HUES6 (cell line): ENCODE results near the gene ACKR2.

Source experiments
- H3K27ac ChIP-seq: 2 replicates; pipeline ENCODE4 v1.7.0; 2013; ENCODE audit warnings: low read depth, mild to moderate bottlenecking, low read length, inconsistent platforms
- H3K27me3 ChIP-seq: 2 replicates; pipeline ENCODE4 v1.6.1; 2013; ENCODE audit warnings: low read length; ENCODE audit not compliant: control insufficient read depth, insufficient read depth
- H3K36me3 ChIP-seq: 2 replicates; pipeline ENCODE4 v1.6.1; 2013; ENCODE audit warnings: low read length; ENCODE audit not compliant: control insufficient read depth, insufficient read depth
- H3K4me1 ChIP-seq: 2 replicates; pipeline ENCODE4 v1.6.1; 2013; ENCODE audit warnings: low read length; ENCODE audit not compliant: control insufficient read depth, insufficient read depth
- H3K4me3 ChIP-seq: 2 replicates; pipeline ENCODE4 v1.5.1; 2013; ENCODE audit warnings: low read depth, low read length
- H3K9ac ChIP-seq: one replicate; pipeline ENCODE4 v1.6.1; 2013; ENCODE audit warnings: mild to moderate bottlenecking, low read length
- H3K9me3 ChIP-seq: 2 replicates; pipeline ENCODE4 v1.6.1; 2013; ENCODE audit warnings: low read depth, low read length; ENCODE audit not compliant: control insufficient read depth, insufficient read depth

Gene ACKR2

DNA sequence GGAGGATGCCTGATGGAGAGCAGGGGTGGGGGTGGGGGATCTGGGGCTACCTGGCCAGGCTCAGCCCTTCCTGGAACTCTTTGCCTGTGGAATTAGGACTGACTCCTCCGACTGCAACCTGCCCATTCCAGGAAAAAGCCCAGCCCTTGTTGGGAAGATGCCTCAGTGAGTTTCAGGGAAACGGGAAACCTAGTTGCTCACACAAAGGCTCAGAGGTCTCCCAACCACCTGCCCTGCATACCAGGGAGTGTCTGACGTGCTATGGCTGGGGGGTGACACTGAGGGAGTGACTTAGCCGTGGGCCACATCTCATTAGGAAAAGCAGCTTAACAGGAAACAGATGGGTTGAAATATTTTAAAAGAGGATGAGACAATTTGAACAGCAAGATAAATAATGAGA lies 38.5 kb downstream of the ACKR2 start:
- Histone ChIP-seq H3K9ac (no peak overlapping the region), H3K4me1 (peaks cover 5% of the 10 kb centered on the region; the same call in 1 of the 2 replicates), H3K9me3 (no peaks in the 10 kb centered on the region), H3K27ac (no peak overlapping the region), H3K27me3 (no peaks in the 10 kb centered on the region), H3K36me3 (no peaks in the 10 kb centered on the region), H3K4me3 (no peak overlapping the region)

DNA sequence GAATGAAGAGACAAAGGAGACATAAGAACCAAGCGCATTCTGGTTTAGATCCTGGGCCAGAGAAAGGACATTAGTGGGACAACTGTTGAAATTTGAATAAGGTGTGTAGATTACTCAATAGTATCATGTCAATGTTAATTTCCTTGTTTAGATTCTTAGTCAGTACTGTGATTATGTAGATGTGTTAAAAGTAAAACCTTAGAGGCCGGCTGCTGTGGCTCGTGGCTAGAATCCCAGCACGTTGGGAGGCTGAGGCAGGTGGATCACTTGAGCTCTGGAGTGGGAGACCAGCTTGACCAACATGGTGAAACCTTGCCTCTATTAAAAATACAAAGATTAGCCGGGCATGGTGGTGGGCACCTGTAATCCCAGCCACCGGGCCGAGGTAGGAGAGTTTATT lies 39.8 kb downstream of the ACKR2 start:
- H3K4me1 ChIP-seq: peaks cover 3% of the 10 kb centered on the region; the same call in 1 of the 2 replicates
- H3K4me3 ChIP-seq: no peak overlapping the region
- H3K9ac ChIP-seq: no peak overlapping the region
- H3K9me3 ChIP-seq: no peaks in the 10 kb centered on the region
- no peaks in the 10 kb centered on the region for H3K27me3 ChIP-seq
- H3K27ac ChIP-seq: no peak overlapping the region
- H3K36me3 ChIP-seq: no peaks in the 10 kb centered on the region

DNA sequence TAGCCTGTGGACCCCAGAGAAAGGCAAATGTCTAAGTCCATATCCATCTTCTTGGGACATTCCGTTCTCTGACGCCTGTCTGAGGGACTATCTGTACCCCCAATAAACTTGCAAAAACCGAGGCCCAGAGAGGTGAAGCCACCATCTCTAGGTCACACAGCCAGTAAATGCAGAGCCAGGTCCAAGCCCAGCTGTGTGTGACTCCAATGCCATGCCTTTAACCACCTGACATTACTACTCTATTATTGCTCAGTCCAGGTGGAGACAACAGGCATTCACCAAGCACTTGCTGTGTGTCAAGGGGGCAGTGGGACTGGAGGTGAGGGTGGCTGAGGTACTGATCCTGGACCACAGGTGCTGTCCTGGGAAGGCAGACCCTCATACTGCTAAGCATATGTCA lies 41.0 kb downstream of the ACKR2 start:
- H3K9ac ChIP-seq: no peak overlapping the region
- no peaks in the 10 kb centered on the region for H3K27me3 ChIP-seq
- no peaks in the 10 kb centered on the region for H3K36me3 ChIP-seq
- no peaks in the 10 kb centered on the region for H3K4me1 ChIP-seq
- H3K9me3 ChIP-seq: no peaks in the 10 kb centered on the region
- H3K27ac ChIP-seq: no peak overlapping the region
- no peak overlapping the region for H3K4me3 ChIP-seq

DNA sequence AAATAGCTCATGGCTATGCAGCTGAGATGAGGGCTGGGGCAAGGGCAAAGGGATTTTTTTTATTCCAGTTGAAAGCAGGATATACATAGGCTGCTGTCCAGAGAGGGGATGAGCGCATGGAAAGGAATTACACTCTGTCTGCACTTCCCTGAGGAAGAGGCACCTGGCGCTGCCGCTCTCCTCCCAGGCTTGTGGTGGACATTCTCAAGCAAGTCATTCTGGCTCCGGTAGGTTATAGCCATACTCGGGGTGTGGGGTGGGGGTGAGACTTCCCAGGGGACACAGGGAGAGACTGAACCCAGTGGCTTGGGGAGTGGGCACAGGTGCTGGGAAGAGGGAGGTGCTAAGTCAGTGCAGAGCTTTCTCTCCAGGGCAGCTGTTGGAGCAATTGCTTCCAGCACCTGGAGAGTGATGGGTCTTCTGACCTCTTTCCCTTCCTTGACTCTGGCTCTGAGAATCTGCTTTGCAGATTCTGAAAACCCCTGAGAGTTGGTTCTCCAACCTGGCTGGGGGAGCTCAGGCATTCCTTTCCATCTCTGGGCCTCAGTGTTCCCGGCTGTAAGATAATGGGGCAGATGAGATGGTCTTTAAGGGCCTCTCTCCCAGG lies 42.1 kb downstream of the ACKR2 start:
- Histone ChIP-seq H3K9ac (no peak overlapping the region), H3K36me3 (no peaks in the 10 kb centered on the region), H3K4me3 (no peak overlapping the region), H3K27me3 (no peaks in the 10 kb centered on the region), H3K4me1 (no peaks in the 10 kb centered on the region), H3K9me3 (no peaks in the 10 kb centered on the region), H3K27ac (no peak overlapping the region)

DNA sequence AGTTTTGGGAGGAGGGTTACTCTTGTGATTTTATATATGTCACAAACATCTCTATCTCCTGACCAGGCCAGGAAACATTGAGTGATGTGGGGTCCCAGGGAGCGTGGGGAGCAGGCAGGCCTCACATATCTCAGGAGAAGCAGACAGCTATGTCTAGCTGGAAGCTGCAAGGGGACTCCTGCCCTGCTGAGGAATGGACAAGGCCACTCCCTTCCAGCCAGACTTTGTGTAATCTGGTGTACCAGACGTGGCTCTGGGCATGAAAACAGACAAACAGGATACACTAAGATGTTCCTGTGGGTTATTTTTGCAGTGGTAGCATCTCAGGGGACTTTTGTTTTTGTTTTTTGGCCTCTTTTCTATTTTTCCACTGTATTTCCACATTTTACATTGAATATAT lies 43.2 kb downstream of the ACKR2 start:
- no peaks in the 10 kb centered on the region for H3K27me3 ChIP-seq
- no peaks in the 10 kb centered on the region for H3K36me3 ChIP-seq
- H3K9me3 ChIP-seq: no peaks in the 10 kb centered on the region
- no peaks in the 10 kb centered on the region for H3K4me1 ChIP-seq
- no peak overlapping the region for H3K27ac ChIP-seq
- no peak overlapping the region for H3K9ac ChIP-seq
- H3K4me3 ChIP-seq: no peak overlapping the region

DNA sequence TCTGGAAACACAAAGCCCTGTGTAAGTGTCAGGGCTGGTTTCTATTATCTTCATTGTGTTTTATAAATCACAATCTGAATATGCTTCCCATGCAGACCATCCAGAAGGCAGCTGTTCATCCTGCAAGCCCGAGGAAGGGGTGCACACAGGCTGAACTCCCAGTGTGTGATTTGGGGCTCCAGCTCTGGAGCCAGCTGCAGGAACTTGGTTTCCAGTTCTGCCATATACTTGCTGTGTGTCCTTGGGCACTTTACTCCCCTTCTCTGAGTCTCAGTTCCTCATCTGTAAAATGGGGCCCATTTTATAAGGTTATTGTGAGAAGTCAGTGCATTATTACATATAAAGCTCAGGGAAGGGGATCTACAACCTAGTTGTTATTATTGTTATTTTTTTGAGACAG lies 43.8 kb downstream of the ACKR2 start:
- Histone ChIP-seq H3K27ac (no peak overlapping the region), H3K4me3 (no peak overlapping the region), H3K4me1 (no peaks in the 10 kb centered on the region), H3K36me3 (no peaks in the 10 kb centered on the region), H3K9me3 (no peaks in the 10 kb centered on the region; the same call in 1 of the 2 replicates), H3K27me3 (no peaks in the 10 kb centered on the region), H3K9ac (no peak overlapping the region)

DNA sequence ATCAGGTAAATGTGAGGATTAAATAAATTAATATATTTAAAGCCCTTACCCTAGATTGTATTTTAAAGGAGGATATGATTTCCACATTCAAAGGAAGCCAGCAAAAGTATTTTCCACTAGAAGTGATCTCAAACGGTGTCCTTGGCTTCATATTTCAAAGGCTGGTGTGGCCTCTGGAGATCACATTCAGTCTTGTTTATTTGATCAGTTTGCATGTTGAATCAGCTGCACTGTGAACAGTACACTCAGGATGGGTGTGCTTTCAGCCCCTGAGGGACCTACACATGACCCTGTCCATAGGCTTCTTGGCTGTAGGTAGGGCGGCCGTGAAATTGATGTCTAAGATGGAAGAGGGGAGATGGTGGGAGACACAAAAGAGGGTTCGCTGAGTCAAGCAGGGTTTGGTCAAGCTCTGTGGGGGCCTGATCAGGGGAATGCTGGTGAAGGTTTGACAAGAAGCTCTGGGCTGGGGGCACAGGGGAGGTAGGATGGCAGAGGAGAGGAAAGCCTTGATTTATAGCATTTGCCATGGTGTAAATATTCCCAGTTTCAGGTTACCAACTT lies 44.6 kb downstream of the ACKR2 start:
- Histone ChIP-seq H3K4me1 (no peaks in the 10 kb centered on the region), H3K9ac (no peak overlapping the region), H3K36me3 (no peaks in the 10 kb centered on the region), H3K27ac (no peak overlapping the region), H3K9me3 (no peaks in the 10 kb centered on the region; the same call in 1 of the 2 replicates), H3K4me3 (no peak overlapping the region), H3K27me3 (no peaks in the 10 kb centered on the region)

DNA sequence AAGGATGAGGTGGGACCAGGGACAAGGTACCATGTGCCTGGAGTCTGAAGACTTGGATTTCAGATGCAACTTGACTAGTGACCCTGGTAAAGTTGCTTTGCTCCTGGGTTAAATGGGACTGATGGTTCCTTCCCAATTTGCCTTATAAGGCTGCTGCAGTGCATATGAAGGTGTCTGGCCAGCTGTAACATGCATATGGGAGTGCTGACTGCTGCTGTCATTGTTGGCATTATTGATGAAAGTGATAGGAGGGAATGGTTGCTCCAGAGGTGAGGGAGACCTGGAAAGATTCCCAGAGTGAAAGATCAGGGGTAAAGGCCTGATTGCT lies 45.9 kb downstream of the ACKR2 start:
- Histone ChIP-seq H3K9ac (no peak overlapping the region), H3K27me3 (no peaks in the 10 kb centered on the region), H3K36me3 (no peaks in the 10 kb centered on the region), H3K4me1 (no peaks in the 10 kb centered on the region), H3K9me3 (no peaks in the 10 kb centered on the region; the same call in 1 of the 2 replicates), H3K27ac (no peak overlapping the region), H3K4me3 (no peak overlapping the region)

DNA sequence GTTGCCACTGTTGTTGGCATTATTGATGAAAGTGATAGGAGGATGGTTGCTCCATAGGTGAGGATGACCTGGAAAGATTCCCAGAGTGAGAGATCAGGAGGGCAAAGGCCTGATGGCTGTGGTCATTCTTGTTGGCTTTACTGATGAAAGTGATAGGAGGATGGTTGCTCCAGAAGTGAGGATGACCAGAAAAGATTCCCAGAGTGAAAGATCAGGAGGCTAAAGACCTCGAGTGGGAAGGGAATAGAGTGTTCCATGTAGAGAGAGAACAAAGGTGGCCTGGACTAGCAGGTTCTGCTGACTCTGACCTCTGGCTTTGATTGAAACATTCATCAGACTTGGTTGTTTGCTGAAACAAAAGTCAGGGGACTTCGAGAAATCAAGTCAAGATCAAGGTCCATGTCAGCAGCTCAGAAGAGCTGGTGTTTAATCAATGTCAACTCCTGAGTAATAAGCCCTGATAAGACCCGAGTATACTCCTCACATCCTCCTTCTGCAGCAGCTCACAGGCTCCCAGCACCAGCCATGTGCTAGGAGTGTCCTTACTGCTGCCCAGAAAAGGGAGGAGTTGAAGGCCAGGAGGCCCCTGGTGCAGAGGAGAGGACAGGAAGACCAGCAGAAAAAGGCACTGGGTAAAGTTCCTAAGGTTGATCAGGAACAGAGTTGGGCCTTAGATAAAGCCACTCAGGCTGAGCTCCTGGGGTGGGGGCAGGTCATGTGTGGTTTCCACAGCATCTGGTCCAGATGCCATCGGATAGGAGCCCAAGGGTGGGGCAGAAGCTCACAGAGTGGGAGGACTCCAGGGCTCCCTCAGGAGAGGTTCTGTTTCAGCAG lies 46.5 kb downstream of the ACKR2 start:
- Histone ChIP-seq H3K4me3 (no peak overlapping the region), H3K36me3 (no peaks in the 10 kb centered on the region), H3K9me3 (no peaks in the 10 kb centered on the region; the same call in 1 of the 2 replicates), H3K4me1 (no peaks in the 10 kb centered on the region), H3K27ac (no peak overlapping the region), H3K27me3 (no peaks in the 10 kb centered on the region), H3K9ac (no peak overlapping the region)

DNA sequence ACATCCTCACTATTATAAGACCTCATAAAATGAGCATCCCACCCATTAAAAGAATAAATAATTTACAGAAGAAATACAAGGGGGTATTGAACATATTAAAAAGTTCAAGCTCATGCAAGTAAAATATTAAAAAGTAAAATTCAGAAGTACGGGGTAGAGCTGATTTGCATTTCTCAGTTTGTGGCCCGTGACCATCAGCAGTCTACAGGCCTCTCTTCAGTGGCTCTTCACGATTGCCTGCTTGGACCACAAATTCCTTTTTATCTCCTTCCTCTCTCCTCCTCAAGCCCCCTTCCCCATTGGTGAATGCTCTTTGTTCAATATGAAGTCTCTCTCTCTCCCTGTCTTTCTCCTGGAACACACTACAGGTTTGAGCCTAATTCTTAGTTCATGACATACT lies 47.3 kb downstream of the ACKR2 start:
- Histone ChIP-seq H3K27me3 (no peaks in the 10 kb centered on the region), H3K27ac (no peak overlapping the region), H3K4me1 (no peaks in the 10 kb centered on the region), H3K36me3 (no peaks in the 10 kb centered on the region), H3K4me3 (no peak overlapping the region), H3K9me3 (no peaks in the 10 kb centered on the region; the same call in 1 of the 2 replicates), H3K9ac (no peak overlapping the region)

DNA sequence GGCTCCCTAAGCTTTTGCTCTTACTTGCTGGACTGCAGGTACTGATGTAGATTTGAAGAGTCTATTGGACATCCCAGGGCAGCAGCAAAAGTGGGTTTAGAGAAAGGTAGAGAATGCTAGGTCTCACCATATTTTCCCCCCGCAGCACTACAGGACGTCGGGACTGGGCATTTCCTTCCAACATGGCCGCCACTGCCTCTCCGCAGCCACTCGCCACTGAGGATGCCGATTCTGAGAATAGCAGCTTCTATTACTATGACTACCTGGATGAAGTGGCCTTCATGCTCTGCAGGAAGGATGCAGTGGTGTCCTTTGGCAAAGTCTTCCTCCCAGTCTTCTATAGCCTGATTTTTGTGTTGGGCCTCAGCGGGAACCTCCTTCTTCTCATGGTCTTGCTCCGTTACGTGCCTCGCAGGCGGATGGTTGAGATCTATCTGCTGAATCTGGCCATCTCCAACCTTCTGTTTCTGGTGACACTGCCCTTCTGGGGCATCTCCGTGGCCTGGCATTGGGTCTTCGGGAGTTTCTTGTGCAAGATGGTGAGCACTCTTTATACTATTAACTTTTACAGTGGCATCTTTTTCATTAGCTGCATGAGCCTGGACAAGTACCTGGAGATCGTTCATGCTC lies 55.2 kb downstream of the ACKR2 start:
- H3K27ac ChIP-seq: no peak overlapping the region
- no peaks in the 10 kb centered on the region for H3K4me1 ChIP-seq
- H3K4me3 ChIP-seq: no peak overlapping the region
- H3K27me3 ChIP-seq: no peaks in the 10 kb centered on the region
- no peaks in the 10 kb centered on the region for H3K36me3 ChIP-seq
- H3K9me3 ChIP-seq: no peaks in the 10 kb centered on the region
- H3K9ac ChIP-seq: no peak overlapping the region
